ENCODE measurements around the gene JMJD1C.
"Not testable (repeated sequence)": the region's sequence is repeated elsewhere in the genome, so short reads cannot be mapped to it uniquely, and the experiment has no call there.

The JMJD1C gene

GRCh38 chr10:63304146-63304545 is 161.6 kb downstream of the JMJD1C start:
- DNase-seq, result no peak

DNA sequence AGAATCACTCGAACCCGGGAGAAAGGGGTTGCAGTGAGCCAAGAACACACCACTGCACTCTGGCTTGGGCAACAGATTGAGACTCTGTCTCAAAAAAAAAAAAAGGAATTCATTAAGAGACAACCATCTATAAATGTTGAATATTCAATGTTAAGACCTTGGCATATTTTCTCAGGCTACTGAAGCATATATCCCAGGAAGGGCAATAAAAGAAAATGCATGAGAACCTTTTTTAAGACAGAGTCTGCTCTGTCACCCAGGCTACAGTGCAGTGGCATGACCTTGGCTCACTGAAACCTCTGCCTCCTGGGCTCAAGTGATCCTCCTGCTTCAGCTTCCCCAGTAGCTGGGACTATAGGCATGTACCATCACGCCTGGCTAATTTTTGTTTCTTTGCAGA is 165.0 kb downstream of the JMJD1C start:
- DNase-seq, result no peak

- DNase-seq, result peak in 3 of 56 donors; percentile 5 to 17 (median 9)
Measured at GRCh38 chr10:63297941-63298340, 167.8 kb downstream of the JMJD1C start.

GRCh38 chr10:63294781-63295180 is 171.0 kb downstream of the JMJD1C start:
- DNase-seq, result no peak

DNA sequence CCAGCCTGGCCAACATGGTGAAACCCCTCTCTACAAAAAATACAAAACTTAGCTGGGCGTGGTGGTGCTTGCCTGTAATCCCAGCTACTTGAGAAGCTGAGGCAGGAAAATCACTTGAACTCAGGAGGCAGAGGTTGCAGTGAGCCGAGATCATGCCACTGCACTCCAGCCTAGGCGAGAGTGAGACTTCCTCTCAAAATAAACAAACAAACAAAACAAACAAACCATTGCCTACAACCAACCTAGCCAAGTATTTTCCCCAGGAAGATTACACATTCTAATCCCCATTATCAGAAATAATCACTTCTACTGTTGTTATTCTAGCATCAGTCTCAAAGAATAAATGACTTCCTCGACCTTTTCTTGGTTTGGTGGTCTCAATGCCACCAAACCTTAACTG is 172.9 kb downstream of the JMJD1C start:
- not testable (repeated sequence) for DNase-seq

DNA sequence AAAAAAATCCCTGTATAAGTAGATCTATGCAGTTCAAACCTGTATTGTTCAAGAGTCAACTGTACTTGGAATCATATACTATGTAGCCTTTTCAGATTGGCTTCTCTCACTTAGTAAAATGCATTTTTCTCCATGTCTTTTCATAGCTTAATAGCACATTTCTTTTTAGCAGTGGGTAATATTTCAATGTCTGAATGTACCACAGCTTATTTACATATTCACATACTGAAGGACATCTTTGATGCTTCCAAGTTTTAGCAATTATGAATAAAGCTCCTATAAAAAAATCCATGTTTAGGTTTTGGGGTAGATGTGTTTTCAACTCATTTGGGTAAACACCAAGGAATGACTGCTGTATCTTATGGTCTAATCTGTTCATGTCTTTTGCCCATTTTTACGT is 177.6 kb downstream of the JMJD1C start:
- no peak for DNase-seq

- no peak for DNase-seq
Measured at GRCh38 chr10:63286754-63287264, 179.0 kb downstream of the JMJD1C start.

DNA sequence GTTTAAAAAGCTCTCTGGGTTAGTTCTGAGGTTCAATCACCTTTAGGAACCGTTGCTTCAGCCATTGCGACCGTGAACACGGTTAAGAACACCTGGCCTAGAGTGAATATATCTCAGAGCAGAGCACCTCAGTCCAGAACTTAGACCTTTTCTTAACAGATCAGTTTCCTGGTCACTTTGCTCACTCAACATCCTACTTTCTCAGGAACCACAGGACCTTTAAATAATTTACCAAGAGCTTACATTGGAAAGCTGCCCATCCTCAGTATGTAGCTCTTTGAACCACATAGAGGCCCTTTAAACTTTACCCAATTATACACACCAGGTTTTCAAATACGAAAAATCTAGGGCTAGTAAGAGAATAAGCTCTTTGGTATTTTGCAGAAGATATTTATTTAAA is 179.4 kb downstream of the JMJD1C start:
- DNase-seq, result no peak

DNA sequence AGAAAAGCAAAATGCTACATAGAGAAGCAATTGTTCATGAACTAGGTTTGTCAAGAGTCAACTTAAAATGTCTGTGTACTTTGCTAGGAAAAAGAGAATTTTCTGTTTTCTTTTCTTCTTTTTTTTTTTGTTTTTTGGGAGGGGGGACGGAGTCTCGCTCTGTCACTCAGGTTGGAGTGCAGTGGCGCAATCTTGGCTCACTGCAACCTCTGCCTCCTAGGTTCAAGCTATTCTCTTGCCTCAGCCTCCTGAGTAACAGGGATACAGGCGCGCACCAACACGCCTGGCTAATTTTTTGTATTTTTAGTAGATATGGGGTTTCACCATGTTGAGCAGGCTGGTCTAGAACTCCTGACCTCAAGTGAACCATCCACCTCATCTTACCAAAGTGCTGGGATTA is 181.9 kb downstream of the JMJD1C start:
- DNase-seq, result not testable (repeated sequence)

DNA sequence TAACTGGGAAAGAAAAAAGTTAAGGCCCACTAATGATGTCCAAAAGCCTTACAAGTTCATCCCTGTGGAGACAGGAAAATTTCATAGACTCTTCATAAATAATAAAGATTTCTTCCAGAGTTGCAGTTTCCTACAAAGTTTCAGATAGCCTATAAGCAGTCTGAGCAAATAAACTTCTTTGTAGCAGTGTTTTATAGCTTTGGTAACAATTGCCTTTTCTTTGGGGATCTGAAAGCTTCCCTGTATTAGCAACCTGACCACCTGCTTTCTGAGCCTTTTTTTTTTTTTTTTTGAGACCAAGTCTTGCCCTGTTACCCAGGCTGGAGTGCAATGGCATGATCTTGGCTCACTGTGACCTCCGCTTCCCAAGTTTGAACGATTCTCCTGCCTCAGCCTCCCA is 182.7 kb downstream of the JMJD1C start:
- no peak for DNase-seq

- DNase-seq, result no peak
Measured at GRCh38 chr10:63281967-63282366, 183.8 kb downstream of the JMJD1C start.

DNA sequence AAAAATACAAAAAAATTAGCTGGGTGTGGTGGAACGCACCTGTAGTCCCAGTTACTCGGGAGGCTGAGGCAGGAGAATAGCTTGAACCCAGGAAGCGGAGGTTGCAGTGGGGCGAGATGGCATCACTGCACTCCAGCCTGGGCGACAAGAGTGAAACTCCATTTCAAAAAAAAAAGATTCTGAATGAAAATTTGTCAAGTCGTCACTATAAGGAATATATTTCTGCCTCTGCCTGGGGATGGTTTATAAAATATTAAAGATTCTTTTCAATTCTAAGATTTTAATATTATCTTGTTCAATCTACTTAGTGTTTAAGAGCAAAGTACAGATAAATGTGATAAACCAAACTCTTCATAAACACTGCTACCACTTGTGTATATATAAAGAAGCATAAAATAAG is 185.4 kb downstream of the JMJD1C start:
- no peak for DNase-seq

DNA sequence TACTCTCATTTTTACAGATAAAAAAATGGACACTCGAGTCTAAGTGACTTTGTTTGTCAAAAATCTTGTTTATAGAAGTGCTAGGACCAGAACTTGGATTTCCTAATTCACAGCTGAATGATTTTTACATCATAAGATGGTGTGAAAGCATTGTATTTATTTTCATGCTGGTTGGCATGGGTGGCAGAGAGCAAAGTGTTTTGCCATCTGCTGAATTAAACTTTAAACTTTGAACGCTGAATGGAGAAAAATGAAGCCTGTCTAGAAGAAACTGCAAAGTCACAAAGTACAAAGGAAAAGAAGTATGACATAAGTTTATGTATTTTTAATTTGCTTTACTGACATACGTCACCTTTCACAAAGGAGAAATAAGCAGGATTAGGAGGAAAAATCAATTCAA is 190.7 kb downstream of the JMJD1C start:
- no peak for DNase-seq

- no peak for DNase-seq
Measured at GRCh38 chr10:63273577-63273976, 192.2 kb downstream of the JMJD1C start.

- peak; percentile 6 to 89 (median 72) for DNase-seq
Measured at GRCh38 chr10:63268798-63269503, 196.8 kb downstream of the JMJD1C start.

GRCh38 chr10:63268149-63268797 is 197.5 kb downstream of the JMJD1C start:
- DNase-seq, result no peak

DNA sequence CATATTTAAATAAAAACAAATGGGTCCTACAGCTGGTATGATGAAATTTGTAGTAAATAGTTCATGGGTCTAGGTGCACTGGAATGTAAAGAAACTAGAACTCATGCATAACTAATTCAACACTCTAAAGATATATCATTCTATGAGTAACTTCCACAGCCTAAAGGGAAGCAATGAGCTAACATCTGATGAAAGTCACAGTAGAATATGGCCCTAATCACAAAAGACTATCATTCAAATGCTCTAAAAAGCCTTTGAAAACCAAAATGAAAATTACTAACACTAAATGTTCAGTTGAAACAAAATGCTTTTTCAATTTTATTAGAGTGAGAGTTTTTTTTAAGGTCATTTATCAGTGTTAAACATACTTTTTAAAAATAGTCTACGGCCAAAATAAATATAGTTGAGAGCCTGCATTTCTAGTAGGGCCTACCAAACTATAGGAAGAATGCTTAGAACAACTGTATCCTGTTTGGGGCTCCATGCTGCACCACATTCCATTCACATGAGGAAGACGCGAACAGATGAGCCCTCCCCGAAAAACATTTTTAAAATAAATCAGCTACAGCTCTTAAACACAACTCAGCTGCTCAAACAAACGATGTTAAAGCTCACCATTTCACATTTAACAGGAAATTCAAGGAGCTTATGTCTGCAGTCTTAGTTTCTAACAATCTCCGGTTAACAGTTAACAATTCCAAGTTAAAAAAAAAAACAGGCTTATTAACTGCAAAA is 198.2 kb downstream of the JMJD1C start:
- DNase-seq, result peak in 3 of 56 donors; percentile 1 to 43 (median 10)

DNA sequence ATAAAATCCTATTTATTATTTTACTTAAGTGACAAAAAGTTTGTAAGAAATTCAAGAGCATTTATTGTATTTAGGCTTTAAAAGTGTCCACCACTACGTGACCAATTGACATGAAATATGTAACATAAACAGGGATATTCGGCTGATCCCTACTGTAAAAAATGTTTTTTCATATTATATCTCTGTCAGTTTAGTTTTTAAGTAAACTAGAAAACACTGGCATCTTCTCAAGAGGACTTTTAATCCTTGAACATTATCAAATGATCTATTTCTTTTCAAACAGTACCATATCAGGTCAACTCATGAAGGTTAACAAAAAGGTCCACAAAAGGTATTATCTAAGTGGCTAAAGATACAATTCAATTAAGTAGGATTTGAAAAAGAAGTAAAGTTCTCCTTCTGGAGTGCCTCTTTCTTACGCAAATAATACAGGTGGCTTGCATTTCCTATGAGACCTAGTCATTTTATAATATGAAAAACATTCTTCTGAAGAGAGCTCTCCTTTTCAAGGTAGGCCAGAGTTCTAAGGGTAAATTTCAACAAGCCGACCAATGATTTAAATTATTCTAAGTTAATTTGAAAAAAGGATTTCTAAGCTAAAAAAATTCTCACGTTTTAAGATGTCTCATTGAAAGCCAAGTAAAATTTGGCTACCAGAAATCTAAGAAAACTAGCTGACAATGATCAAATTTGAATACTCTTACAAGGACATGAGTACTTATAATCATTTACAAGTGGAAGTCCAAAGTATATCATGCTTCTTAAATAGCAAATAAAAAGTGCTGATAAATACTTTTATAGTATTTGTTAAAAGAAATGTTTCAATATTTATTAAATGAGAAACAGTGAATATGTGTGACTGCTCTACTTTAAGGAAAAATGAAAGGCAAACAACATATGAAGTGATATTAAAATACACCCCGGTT is 199.1 kb downstream of the JMJD1C start:
- no peak for DNase-seq

GRCh38 chr10:63265683-63266235 is 200.0 kb downstream of the JMJD1C start:
- DNase-seq, result no peak

GRCh38 chr10:63265222-63265617 is 200.6 kb downstream of the JMJD1C start:
- peak in 14 of 56 donors; percentile 2 to 34 (median 8) for DNase-seq
